RWPE2 (cell line): ENCODE data around the gene ZNF700.
"Not testable (repeated sequence)": the region's sequence is repeated elsewhere in the genome, so short reads cannot be mapped to it uniquely, and the experiment has no call there.

ENCODE experiments used
- ATAC-seq: fragments of 200-7000 bp; cut with Tn5 transposase; 3 replicates; pipeline ENCODE4 v1.9.1; 2021; ENCODE audit warnings: low read depth
- DNase-seq: peaks from one replicate; pipeline ENCODE4 v3.0.0-alpha.2; 2020; ENCODE audit warnings: low spot score
- H3K27ac ChIP-seq: fragments of 450-650 bp; 2 replicates; pipeline ENCODE4 v1.5.1; 2017; ENCODE audit warnings: mild to moderate bottlenecking; ENCODE audit not compliant: poor library complexity, severe bottlenecking
- H3K27me3 ChIP-seq: fragments of 250-450 bp; sonication (Bioruptor Pico); 2 replicates; pipeline ENCODE4 v1.5.1; 2021; ENCODE audit warnings: mild to moderate bottlenecking, moderate library complexity; ENCODE audit not compliant: insufficient read depth, poor library complexity, severe bottlenecking
- H3K36me3 ChIP-seq: fragments of 250-450 bp; sonication (Bioruptor Pico); 2 replicates; pipeline ENCODE4 v1.5.1; 2020; ENCODE audit warnings: low read depth, mild to moderate bottlenecking, moderate library complexity
- H3K4me1 ChIP-seq: fragments of 250-450 bp; sonication (Bioruptor Pico); 2 replicates; pipeline ENCODE4 v1.5.1; 2021; ENCODE audit warnings: mild to moderate bottlenecking, moderate library complexity; ENCODE audit not compliant: insufficient read depth, poor library complexity, severe bottlenecking
- H3K4me3 ChIP-seq: fragments of 250-450 bp; sonication (Bioruptor Pico); 2 replicates; pipeline ENCODE4 v1.5.1; 2021; ENCODE audit warnings: mild to moderate bottlenecking, moderate library complexity; ENCODE audit not compliant: severe bottlenecking
- H3K9me3 ChIP-seq: fragments of 250-450 bp; sonication (Bioruptor Pico); 2 replicates; pipeline ENCODE4 v1.5.1; 2021; ENCODE audit warnings: mild to moderate bottlenecking, moderate library complexity; ENCODE audit not compliant: severe bottlenecking
- CTCF ChIP-seq: fragments of 450-650 bp; IDR thresholded peaks from one replicate; pipeline ENCODE4 v1.5.1; 2017; ENCODE audit warnings: mild to moderate bottlenecking, moderate library complexity; ENCODE audit not compliant: poor library complexity, severe bottlenecking

ZNF700 gene

GRCh38 chr19:11942008-11942842, 17.3 kb downstream of the ZNF700 start:
- peaks cover 44% of the 10 kb centered on the region for H3K9me3 ChIP-seq

GRCh38 chr19:11942843-11943108, 17.9 kb downstream of the ZNF700 start:
- no peak overlapping the region for H3K4me3 ChIP-seq
- H3K27me3 ChIP-seq = no peaks in the 10 kb centered on the region
- H3K4me1 ChIP-seq = no peaks in the 10 kb centered on the region
- DNase-seq (no peak), ATAC-seq (no peak)
- H3K27ac ChIP-seq = no peak overlapping the region
- H3K9me3 ChIP-seq = peaks cover 46% of the 10 kb centered on the region
- TF ChIP-seq CTCF = no peak
- peaks cover 59% of the 10 kb centered on the region for H3K36me3 ChIP-seq

More at GRCh38 chr19:11942008-11942842, 17.3 kb downstream of the ZNF700 start:
- no peaks in the 10 kb centered on the region for H3K4me1 ChIP-seq
- TF ChIP-seq CTCF = no peak
- H3K27ac ChIP-seq = no peak overlapping the region
- peaks cover 54% of the 10 kb centered on the region for H3K36me3 ChIP-seq
- no peak overlapping the region for H3K4me3 ChIP-seq
- ATAC-seq (no peak), DNase-seq (no peak)
- no peaks in the 10 kb centered on the region for H3K27me3 ChIP-seq

GRCh38 chr19:11944656-11945055, 19.7 kb downstream of the ZNF700 start:
- DNase-seq = no peak
- TF ChIP-seq CTCF = no peak
- H3K9me3 ChIP-seq = peaks cover 51% of the 10 kb centered on the region
- no peak for ATAC-seq
- no peaks in the 10 kb centered on the region for H3K4me1 ChIP-seq
- H3K4me3 ChIP-seq = no peak overlapping the region
- peaks cover 71% of the 10 kb centered on the region for H3K36me3 ChIP-seq
- H3K27me3 ChIP-seq = no peaks in the 10 kb centered on the region
- H3K27ac ChIP-seq = no peak overlapping the region

GRCh38 chr19:11948646-11949045, 23.7 kb downstream of the ZNF700 start:
- Histone ChIP-seq H3K4me1 (no peaks in the 10 kb centered on the region), H3K27me3 (no peaks in the 10 kb centered on the region), H3K36me3 (peaks cover 65% of the 10 kb centered on the region), H3K4me3 (no peak overlapping the region), H3K9me3 (peaks cover 57% of the 10 kb centered on the region), H3K27ac (no peak overlapping the region)
- TF ChIP-seq CTCF = no peak
- DNase-seq = no peak
- ATAC-seq = no peak

- Histone ChIP-seq H3K4me1 (no peaks in the 10 kb centered on the region), H3K4me3 (no peak overlapping the region), H3K36me3 (peaks cover 59% of the 10 kb centered on the region), H3K9me3 (peaks cover 57% of the 10 kb centered on the region), H3K27me3 (no peaks in the 10 kb centered on the region), H3K27ac (no peak overlapping the region)
- DNase-seq = no peak
- no peak for TF ChIP-seq CTCF
- ATAC-seq = no peak
These were observed 24.3 kb downstream of the ZNF700 start for GRCh38 chr19:11949201-11949600.

- ATAC-seq = not testable (repeated sequence)
These were observed 24.7 kb downstream of the ZNF700 start for GRCh38 chr19:11949614-11950080.

More at GRCh38 chr19:11949614-11950080, 24.7 kb downstream of the ZNF700 start:
- H3K4me1 ChIP-seq, H3K27ac ChIP-seq, H3K27me3 ChIP-seq, DNase-seq, H3K4me3 ChIP-seq: not testable (repeated sequence)
- H3K9me3 ChIP-seq = peaks cover 55% of the 10 kb centered on the region
- peaks cover 56% of the 10 kb centered on the region for H3K36me3 ChIP-seq
